ENCODE data around the gene ZFYVE16.

DNA sequence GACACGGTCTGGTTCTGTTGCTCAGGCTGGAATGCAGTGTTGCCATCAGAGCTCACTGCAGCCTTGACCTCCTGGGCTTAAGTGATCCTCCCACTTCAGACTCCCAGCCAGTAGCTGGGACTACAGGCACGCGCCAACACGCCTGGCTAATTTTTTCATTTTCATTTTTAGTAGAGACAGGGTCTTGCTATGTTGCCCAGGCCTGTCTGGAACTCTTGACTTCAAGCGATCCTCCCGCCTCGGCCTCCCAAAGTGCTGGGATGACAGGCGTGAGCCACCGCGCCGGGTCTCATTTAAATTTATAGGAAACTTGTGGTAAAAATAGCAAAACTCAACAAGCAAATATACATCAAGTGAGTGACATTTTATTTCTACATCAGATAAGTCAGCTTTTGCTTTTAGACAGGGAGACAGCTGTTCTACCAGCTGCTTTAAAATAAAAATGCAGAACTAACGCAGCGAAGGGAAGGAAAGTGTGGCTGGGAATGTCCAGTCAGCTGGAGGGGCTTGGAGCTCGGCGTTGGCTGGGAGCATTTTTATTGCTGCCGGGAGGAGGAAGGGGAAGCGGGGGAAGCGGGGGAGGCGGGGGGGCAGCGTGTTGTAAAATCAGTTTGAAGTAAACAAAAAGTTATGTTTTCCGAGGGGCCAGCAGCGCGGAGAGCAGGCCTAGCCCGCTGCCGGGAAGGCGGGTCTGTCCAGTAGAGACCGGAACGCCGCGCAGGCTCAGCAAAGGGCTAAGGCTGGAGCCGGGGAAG, 707 bp upstream of the ZFYVE16 start:
- TF ChIP-seq CTCF (IDR thresholded peaks at IDR 0.05) (no peak), CBX8 (IDR thresholded peaks at IDR 0.05) (no peak), ATOH8 (CRISPR knock-in tag; IDR thresholded peaks at IDR 0.05; ENCODE audit: low read depth) (no peak), POLR2A (IDR thresholded peaks at IDR 0.05; ENCODE audit: low read length) (no peak), HDAC2 (IDR thresholded peaks at IDR 0.05) (no peak), CHD2 (IDR thresholded peaks at IDR 0.05; ENCODE audit: low read length, partially characterized antibody) (no peak), EP300 (IDR thresholded peaks at IDR 0.05) (no peak), USF2 (IDR thresholded peaks at IDR 0.05) (no peak), RFX5 (IDR thresholded peaks at IDR 0.05) (no peak), TP53 (CRISPR knock-in tag; IDR thresholded peaks at IDR 0.05) (no peak)
- TF ChIP-seq, protein P1, sequence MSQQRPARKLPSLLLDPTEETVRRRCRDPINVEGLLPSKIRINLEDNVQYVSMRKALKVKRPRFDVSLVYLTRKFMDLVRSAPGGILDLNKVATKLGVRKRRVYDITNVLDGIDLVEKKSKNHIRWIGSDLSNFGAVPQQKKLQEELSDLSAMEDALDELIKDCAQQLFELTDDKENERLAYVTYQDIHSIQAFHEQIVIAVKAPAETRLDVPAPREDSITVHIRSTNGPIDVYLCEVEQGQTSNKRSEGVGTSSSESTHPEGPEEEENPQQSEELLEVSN (IDR thresholded peaks at IDR 0.05; ENCODE audit: borderline replicate concordance, low read depth), result no peak
- TF ChIP-seq, protein P2, sequence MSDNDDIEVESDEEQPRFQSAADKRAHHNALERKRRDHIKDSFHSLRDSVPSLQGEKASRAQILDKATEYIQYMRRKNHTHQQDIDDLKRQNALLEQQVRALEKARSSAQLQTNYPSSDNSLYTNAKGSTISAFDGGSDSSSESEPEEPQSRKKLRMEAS (IDR thresholded peaks at IDR 0.05), result no peak
- TF ChIP-seq, protein P3, sequence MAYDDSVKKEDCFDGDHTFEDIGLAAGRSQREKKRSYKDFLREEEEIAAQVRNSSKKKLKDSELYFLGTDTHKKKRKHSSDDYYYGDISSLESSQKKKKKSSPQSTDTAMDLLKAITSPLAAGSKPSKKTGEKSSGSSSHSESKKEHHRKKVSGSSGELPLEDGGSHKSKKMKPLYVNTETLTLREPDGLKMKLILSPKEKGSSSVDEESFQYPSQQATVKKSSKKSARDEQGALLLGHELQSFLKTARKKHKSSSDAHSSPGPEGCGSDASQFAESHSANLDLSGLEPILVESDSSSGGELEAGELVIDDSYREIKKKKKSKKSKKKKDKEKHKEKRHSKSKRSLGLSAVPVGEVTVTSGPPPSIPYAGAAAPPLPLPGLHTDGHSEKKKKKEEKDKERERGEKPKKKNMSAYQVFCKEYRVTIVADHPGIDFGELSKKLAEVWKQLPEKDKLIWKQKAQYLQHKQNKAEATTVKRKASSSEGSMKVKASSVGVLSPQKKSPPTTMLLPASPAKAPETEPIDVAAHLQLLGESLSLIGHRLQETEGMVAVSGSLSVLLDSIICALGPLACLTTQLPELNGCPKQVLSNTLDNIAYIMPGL (CRISPR knock-in tag; IDR thresholded peaks at IDR 0.05; ENCODE audit: borderline replicate concordance), result no peak
